ENCODE results near the gene LDLRAD2. TPM values are rescaled to one million over a fixed set of nuclear protein-coding genes. Genes with fewer than 3 reads are reported as not detected.
"Not testable (repeated sequence)": the region's sequence is repeated elsewhere in the genome, so short reads cannot be mapped to it uniquely, and the experiment has no call there.

LDLRAD2 gene, protein sequence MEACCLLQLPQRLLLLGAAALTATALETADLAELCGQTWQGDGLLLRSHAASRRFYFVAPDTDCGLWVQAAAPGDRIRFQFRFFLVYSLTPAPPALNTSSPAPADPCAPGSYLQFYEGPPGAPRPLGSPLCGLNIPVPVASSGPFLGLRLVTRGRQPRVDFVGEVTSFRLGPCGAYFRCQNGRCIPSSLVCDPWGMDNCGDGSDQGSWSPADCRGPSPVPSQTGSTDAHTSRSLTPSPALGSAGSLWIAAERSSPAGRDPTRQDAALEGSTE
- total RNA-seq: 0.17 TPM in 1 of 2 replicates, not detected in the other

DNA sequence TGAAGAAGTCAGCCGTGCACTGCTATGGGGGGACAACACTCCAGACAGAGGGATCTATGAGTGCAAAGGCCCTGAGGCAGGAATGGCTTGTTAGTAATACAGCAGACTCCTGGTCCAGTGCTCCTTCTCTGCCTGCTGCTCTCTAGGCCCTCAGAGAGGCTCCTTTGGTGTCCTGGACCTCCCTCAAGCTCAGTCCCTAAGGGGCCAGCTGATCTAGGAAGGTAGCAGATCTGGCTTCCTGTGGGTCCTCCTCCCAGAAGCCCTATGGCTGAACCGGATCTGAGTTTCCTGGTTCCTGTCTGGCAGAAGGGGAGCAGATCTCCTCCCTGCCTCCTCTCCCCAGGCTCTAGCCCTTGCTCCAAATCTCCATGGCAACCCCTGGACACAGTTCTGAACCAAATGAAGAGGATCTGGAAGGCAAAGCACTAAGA lies at the start of gene LDLRAD2:
Gene LDLRAD2 (plus strand): TSS at position 391 of the 431 bp plus-strand sequence. CDS start 187 bp downstream, outside the sequence.
- H3K4me3 ChIP-seq (ENCODE audit: low read depth, low read length): no peak within 1 kb of the TSS
- no peak for DNase-seq (ENCODE audit: low read depth)
- TF ChIP-seq, protein P1, sequence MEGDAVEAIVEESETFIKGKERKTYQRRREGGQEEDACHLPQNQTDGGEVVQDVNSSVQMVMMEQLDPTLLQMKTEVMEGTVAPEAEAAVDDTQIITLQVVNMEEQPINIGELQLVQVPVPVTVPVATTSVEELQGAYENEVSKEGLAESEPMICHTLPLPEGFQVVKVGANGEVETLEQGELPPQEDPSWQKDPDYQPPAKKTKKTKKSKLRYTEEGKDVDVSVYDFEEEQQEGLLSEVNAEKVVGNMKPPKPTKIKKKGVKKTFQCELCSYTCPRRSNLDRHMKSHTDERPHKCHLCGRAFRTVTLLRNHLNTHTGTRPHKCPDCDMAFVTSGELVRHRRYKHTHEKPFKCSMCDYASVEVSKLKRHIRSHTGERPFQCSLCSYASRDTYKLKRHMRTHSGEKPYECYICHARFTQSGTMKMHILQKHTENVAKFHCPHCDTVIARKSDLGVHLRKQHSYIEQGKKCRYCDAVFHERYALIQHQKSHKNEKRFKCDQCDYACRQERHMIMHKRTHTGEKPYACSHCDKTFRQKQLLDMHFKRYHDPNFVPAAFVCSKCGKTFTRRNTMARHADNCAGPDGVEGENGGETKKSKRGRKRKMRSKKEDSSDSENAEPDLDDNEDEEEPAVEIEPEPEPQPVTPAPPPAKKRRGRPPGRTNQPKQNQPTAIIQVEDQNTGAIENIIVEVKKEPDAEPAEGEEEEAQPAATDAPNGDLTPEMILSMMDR (conservative IDR thresholded peaks at IDR 0.05; ENCODE audit: low read depth, low read length): no peak

GRCh38 chr1:21763236-21763635 lies 48.8 kb upstream of the LDLRAD2 start:
- TF ChIP-seq, protein P1 (conservative IDR thresholded peaks at IDR 0.05; ENCODE audit: low read depth, low read length): no peak
- H3K4me3 ChIP-seq (ENCODE audit: low read depth, low read length): no peak overlapping the region
- DNase-seq (ENCODE audit: low read depth): no peak

DNA sequence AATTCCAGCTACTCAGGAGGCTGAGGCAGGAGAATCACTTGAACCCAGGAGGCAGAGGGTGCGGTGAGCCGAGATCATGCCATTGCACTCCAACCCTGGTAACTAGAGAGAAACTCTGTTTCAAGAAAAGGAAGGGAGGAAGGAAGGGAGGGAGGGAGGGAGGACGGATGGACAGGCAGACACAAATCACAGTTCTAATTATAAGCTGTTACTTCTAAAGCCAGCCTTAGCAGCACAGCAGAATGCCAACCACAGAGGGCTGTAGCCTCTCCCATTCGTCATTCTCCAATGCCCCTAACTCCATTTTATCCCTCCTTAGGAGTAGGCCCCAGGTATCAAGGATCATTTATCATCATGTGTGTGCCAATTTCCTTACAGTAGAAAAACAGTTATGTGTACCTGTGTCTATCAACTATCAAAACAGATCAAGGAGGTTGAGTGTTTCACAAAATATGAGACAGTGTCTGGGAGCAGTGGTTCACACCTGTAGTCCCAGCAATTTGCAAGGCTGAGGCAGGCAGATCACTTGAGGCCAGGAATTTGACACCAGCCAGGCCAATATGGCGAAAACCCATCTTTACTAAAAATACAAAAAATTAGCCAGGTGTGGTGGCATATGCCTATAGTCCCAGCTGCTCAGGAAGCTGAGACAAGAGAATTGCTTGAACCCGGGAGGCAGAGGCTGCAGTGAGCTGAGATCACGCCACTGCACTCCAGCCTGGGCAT lies 48.2 kb upstream of the LDLRAD2 start:
- TF ChIP-seq, protein P1 (conservative IDR thresholded peaks at IDR 0.05; ENCODE audit: low read depth, low read length): no peak
- H3K4me3 ChIP-seq (ENCODE audit: low read depth, low read length): no peak overlapping the region
- no peak for DNase-seq (ENCODE audit: low read depth)

GRCh38 chr1:21764615-21765423 lies 47.2 kb upstream of the LDLRAD2 start:
- TF ChIP-seq, protein P1 (conservative IDR thresholded peaks at IDR 0.05; ENCODE audit: low read depth, low read length): no peak
- DNase-seq (ENCODE audit: low read depth): peak; percentile 67
- H3K4me3 ChIP-seq (ENCODE audit: low read depth, low read length): no peak overlapping the region

GRCh38 chr1:21766210-21766609 lies 45.9 kb upstream of the LDLRAD2 start:
- no peak for DNase-seq (ENCODE audit: low read depth)
- TF ChIP-seq, protein P1 (conservative IDR thresholded peaks at IDR 0.05; ENCODE audit: low read depth, low read length): no peak

DNA sequence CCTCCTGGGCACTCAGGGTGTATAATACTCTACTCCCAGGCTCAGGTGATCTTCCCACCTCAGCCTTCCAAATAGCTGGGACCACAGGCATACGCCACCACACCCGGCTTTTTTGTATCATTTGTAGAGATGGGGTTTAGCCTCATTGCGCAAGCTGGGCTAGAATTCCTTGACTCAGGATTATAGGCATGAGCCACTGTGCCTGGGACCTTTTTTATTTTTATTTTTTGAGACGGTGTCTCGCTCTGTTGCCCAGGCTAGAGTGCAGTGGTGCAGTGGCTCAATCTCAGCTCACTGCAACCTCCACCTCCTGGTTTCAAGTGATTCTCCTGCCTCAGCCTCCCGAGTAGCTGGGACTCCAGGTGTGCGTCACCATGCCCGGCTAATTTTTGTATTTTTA lies 45.0 kb upstream of the LDLRAD2 start:
- H3K4me3 ChIP-seq (ENCODE audit: low read depth, low read length); DNase-seq (ENCODE audit: low read depth): not testable (repeated sequence)

More at GRCh38 chr1:21766210-21766609, 45.9 kb upstream of the LDLRAD2 start:
- no peak overlapping the region for H3K4me3 ChIP-seq (ENCODE audit: low read depth, low read length)

DNA sequence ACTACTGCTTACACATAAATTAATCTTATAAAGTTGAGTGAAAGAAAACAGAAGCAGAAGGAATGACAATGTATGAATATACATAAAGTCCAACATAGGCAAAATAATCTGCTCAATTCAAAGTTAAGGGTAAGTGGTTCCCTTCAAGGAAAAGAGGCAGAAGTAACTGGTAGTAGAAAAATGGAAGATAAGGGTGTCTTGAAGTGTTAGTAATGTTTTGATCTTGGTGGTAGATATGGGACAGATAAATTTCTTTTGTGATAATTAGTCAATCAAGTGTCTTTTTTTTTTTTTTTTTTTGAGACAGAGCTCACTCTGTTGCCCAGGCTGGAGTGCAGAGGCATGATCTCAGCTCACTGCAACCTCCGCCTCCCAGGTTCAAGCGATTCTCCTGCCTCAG lies 41.9 kb upstream of the LDLRAD2 start:
- H3K4me3 ChIP-seq (ENCODE audit: low read depth, low read length): no peak overlapping the region
- TF ChIP-seq, protein P1 (conservative IDR thresholded peaks at IDR 0.05; ENCODE audit: low read depth, low read length): no peak
- no peak for DNase-seq (ENCODE audit: low read depth)

DNA sequence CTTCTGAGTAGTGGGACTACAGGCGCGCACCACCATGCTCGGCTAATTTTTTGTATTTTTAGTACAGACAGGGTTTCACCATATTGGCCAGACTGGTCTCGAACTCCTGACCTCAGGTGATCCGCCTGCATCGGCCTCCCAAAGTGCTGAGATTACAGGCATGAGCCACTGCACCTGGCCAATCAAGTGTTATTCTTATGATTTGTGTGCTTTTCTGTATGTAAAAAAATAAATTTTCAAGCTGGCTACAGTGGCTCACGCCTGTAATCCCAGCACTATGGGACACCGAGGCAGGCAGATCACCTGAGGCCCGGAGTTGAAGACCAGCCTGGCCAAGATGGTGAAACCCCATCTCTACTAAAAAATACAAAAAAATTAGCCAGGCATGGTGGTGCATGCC lies 41.5 kb upstream of the LDLRAD2 start:
- DNase-seq (ENCODE audit: low read depth); H3K4me3 ChIP-seq (ENCODE audit: low read depth, low read length): not testable (repeated sequence)

DNA sequence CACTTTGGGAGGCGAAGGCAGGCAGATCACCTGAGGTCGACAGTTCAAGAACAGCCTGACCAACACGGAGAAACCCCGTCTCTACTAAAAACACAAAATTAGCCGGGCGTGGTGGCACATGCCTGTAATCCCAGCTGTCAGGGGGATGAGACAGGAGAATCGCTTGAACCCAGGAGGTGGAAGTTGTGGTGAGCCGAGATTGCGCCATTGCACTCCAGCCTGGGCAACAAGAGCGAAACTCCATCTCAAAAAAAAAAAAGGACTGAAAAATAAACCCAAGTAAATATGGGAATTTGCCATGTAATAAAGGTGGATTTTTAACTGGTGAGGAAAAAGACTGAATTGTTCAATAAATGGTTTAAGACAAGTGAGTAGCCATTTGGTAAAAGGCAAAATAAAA lies 40.4 kb upstream of the LDLRAD2 start:
- not testable (repeated sequence) for H3K4me3 ChIP-seq (ENCODE audit: low read depth, low read length); DNase-seq (ENCODE audit: low read depth)

All from epithelial cell of proximal tubule (primary cell).